IMR-90 (cell line): Measurements from ENCODE around the gene RNF215. TPM values are rescaled to one million over a fixed set of nuclear protein-coding genes. Genes with fewer than 3 reads are reported as not detected.

Experiments
- ATAC-seq: fragments of 200-7000 bp; cut with Tn5 transposase; 2 replicates; pipeline ENCODE4 v1.9.1; 2020; ENCODE audit warnings: low read depth, mild to moderate bottlenecking, moderate library complexity
- BruUV-seq: library from RNA; stranded (reverse); fragments of 400-500 nt; replicated peaks from 2 replicates; lab custom pipeline; 2021; lab: Mats Ljungman, UMichigan
- CTCF ChIA-PET: fragments of 300-600 bp; formaldehyde crosslinking; extraction: SDS; loops from one replicate; lab custom pipeline; 2021; ENCODE audit warnings: antibody characterized with exemption; lab: Yijun Ruan, JAX
- POLR2A ChIA-PET: fragments of 300-600 bp; sonication (Branson Sonifier 250); formaldehyde crosslinking; loops from one replicate; lab custom pipeline; 2022; ENCODE audit warnings: antibody characterized with exemption; ENCODE audit not compliant: unreplicated experiment; lab: Charles Lee
- DNase-seq: peaks from one replicate; pipeline ENCODE4 v3.0.0; 2013
- H2AFZ ChIP-seq: replicated peaks from 2 replicates; pipeline ENCODE3; 2013; ENCODE audit warnings: low read length, mild to moderate bottlenecking; ENCODE audit not compliant: poor library complexity
- H2AK5ac ChIP-seq: 2 replicates; pipeline ENCODE4 v1.6.1; 2013; ENCODE audit warnings: low read depth, low read length, inconsistent platforms
- H2AK9ac ChIP-seq: replicated peaks from 2 replicates; pipeline ENCODE3; 2013; ENCODE audit warnings: mild to moderate bottlenecking, low read depth, low read length, moderate library complexity; ENCODE audit not compliant: poor library complexity
- H2BK120ac ChIP-seq: 2 replicates; pipeline ENCODE4 v1.6.1; 2013; ENCODE audit warnings: low read depth, low read length, inconsistent platforms
- H2BK15ac ChIP-seq: 3 replicates; pipeline ENCODE4 v1.6.1; 2013; ENCODE audit warnings: low read depth, low read length, inconsistent platforms
- H2BK20ac ChIP-seq: 2 replicates; pipeline ENCODE4 v1.6.1; 2013; ENCODE audit warnings: low read depth, mild to moderate bottlenecking, inconsistent platforms, low read length, moderate library complexity
- H2BK5ac ChIP-seq: 2 replicates; pipeline ENCODE4 v1.6.1; 2013; ENCODE audit warnings: mild to moderate bottlenecking, low read depth, low read length, inconsistent platforms; ENCODE audit not compliant: poor library complexity, severe bottlenecking
- H3K14ac ChIP-seq: replicated peaks from 2 replicates; pipeline ENCODE4 v1.6.1; 2013; ENCODE audit warnings: low read depth, low read length, inconsistent platforms
- H3K18ac ChIP-seq: 2 replicates; pipeline ENCODE4 v1.6.1; 2013; ENCODE audit warnings: low read depth, low read length, control low read depth
- H3K23ac ChIP-seq: 2 replicates; pipeline ENCODE4 v1.6.1; 2013; ENCODE audit warnings: low read depth, low read length, inconsistent platforms
- H3K27ac ChIP-seq: 2 replicates; pipeline ENCODE4 v1.5.1; 2013; ENCODE audit warnings: mild to moderate bottlenecking, control low read depth, low read length; ENCODE audit not compliant: insufficient read depth
- H3K27me3 ChIP-seq: 2 replicates; pipeline ENCODE4 v1.6.1; 2013; ENCODE audit warnings: low read length; ENCODE audit not compliant: control insufficient read depth, insufficient read depth
- H3K36me3 ChIP-seq: 2 replicates; pipeline ENCODE4 v1.6.1; 2013; ENCODE audit warnings: low read length, mixed read lengths; ENCODE audit not compliant: control insufficient read depth, insufficient read depth
- H3K4ac ChIP-seq: 2 replicates; pipeline ENCODE4 v1.6.1; 2013; ENCODE audit warnings: low read depth, low read length, inconsistent platforms
- H3K4me1 ChIP-seq: 2 replicates; pipeline ENCODE4 v1.6.1; 2013; ENCODE audit warnings: low read length, mixed read lengths; ENCODE audit not compliant: control insufficient read depth, insufficient read depth
- H3K4me2 ChIP-seq: 2 replicates; pipeline ENCODE4 v1.6.1; 2013; ENCODE audit warnings: low read depth, mild to moderate bottlenecking, control low read depth, low read length, moderate library complexity
- H3K4me3 ChIP-seq: 2 replicates; pipeline ENCODE4 v1.5.1; 2013; ENCODE audit warnings: low read depth, mild to moderate bottlenecking, control low read depth, low read length, moderate library complexity; ENCODE audit not compliant: insufficient read depth
- H3K56ac ChIP-seq: 2 replicates; pipeline ENCODE4 v1.6.1; 2013; ENCODE audit warnings: low read length, inconsistent platforms; ENCODE audit not compliant: insufficient read depth; ENCODE audit errors: extremely low read depth
- H3K79me1 ChIP-seq, 2 experiments: 2 replicates each; pipeline ENCODE4 v1.6.1; 2013; ENCODE audit warnings: low read length in 2 of 2, inconsistent platforms in 1 of 2, low read depth in 1 of 2
- H3K9ac ChIP-seq: 2 replicates; pipeline ENCODE4 v1.6.1; 2013; ENCODE audit warnings: low read depth, low read length, control low read depth
- H3K9me1 ChIP-seq: 2 replicates; pipeline ENCODE4 v1.6.1; 2013; ENCODE audit warnings: low read length, inconsistent platforms; ENCODE audit not compliant: insufficient read depth
- H3K9me3 ChIP-seq: 2 replicates; pipeline ENCODE4 v1.6.1; 2013; ENCODE audit warnings: low read length; ENCODE audit not compliant: control insufficient read depth, insufficient read depth
- H4K20me1 ChIP-seq: 2 replicates; pipeline ENCODE4 v1.6.1; 2013; ENCODE audit warnings: low read length, inconsistent platforms; ENCODE audit not compliant: insufficient read depth
- H4K5ac ChIP-seq: 2 replicates; pipeline ENCODE4 v1.6.1; 2013; ENCODE audit warnings: mild to moderate bottlenecking, low read depth, low read length, control low read depth
- H4K8ac ChIP-seq, 2 experiments: 2 replicates each; pipeline ENCODE4 v1.6.1; 2013; ENCODE audit warnings: low read depth in 2 of 2, low read length in 2 of 2, control low read depth in 1 of 2, inconsistent platforms in 1 of 2
- H4K91ac ChIP-seq: 2 replicates; pipeline ENCODE4 v1.6.1; 2013; ENCODE audit warnings: low read depth, low read length, inconsistent platforms; ENCODE audit not compliant: insufficient read depth
- CEBPB ChIP-seq: IDR thresholded peaks from 2 replicates; pipeline ENCODE4 v1.6.1; 2012; ENCODE audit warnings: low read depth, low read length, improper control_type of control experiment
- FOS ChIP-seq: fragments of 150-350 bp; IDR thresholded peaks from 2 replicates; pipeline ENCODE4 v1.6.1; 2016; ENCODE audit warnings: low read depth, low read length
- MAFK ChIP-seq: IDR thresholded peaks from 2 replicates; pipeline ENCODE4 v1.6.1; 2012; ENCODE audit warnings: low read depth, low read length, improper control_type of control experiment
- MAZ ChIP-seq: IDR thresholded peaks from 2 replicates; pipeline ENCODE4 v1.6.1; 2012; ENCODE audit warnings: low read depth, mild to moderate bottlenecking, low read length, improper control_type of control experiment, moderate library complexity, borderline replicate concordance
- POLR2A ChIP-seq: IDR thresholded peaks from 2 replicates; pipeline ENCODE4 v1.6.1; 2012; ENCODE audit warnings: mild to moderate bottlenecking, low read depth, low read length
- RAD21 ChIP-seq: IDR thresholded peaks from 2 replicates; pipeline ENCODE4 v1.6.1; 2012; ENCODE audit warnings: low read length, improper control_type of control experiment
- SMC3 ChIP-seq: fragments of 150-350 bp; IDR thresholded peaks from 2 replicates; pipeline ENCODE4 v1.6.1; 2016; ENCODE audit warnings: low read depth, mild to moderate bottlenecking, antibody characterized with exemption, low read length, moderate library complexity
- WGBS, 2 experiments: methylation state at CpG; one replicate each; pipeline versions ENCODE4 v1.1.5 to v1.1.7; 2013; ENCODE audit warnings: missing lambda C conversion rate in 2 of 2; ENCODE audit not compliant: insufficient read length in 1 of 2; ENCODE audit errors: extremely low coverage in 2 of 2; 5-methylcytosine and 5-hydroxymethylcytosine counted together
- dilution Hi-C: fragments of 300-500 bp; cut with HindIII; formaldehyde crosslinking; loops from one replicate; pipeline ENCODE4 v1.14.3; 2018; ENCODE audit warnings: low sequenced_read_pairs; ENCODE audit not compliant: unreplicated experiment
- in situ Hi-C: fragments of 300-500 bp; cut with MboI; formaldehyde crosslinking; loops from 3 replicates; pipeline ENCODE4 v1.14.3; 2019; ENCODE audit warnings: low sequenced_read_pairs, inconsistent platforms, mixed read lengths
- intact Hi-C: fragments of 100-400 bp; cut with micrococcal nuclease; formaldehyde crosslinking; loops from 2 replicates; pipeline ENCODE4 v1.10.0; 2022
- polyA plus RNA-seq, 3 experiments: library from polyadenylated mRNA; depleted of rRNA; stranded (reverse); fragments of >200 nt; gene quantifications; 2 replicates each; pipeline ENCODE4 v1.2.3, GENCODE V29; 2012; ENCODE audit warnings: low replicate concordance in 1 of 3
- total RNA-seq: library from RNA; depleted of rRNA; stranded (reverse); fragments of >200 nt; gene quantifications from 2 replicates; pipeline ENCODE4 v1.2.3, GENCODE V29; 2012
- TF ChIP-seq, protein P1 (sequence below): conservative IDR thresholded peaks from 2 replicates; pipeline ENCODE4 v1.5.1; 2012; ENCODE audit warnings: mild to moderate bottlenecking, low read depth, low read length, improper control_type of control experiment

Gene RNF215
- total and polyA plus RNA-seq, 2 of the 4 experiments (the other 2 are of a cell fraction) = 15.8 to 21.9 TPM

- dilution Hi-C loops = no loop called here
- H2BK5ac ChIP-seq = no peak overlapping the region
- H3K23ac ChIP-seq = no peak overlapping the region
- no peak overlapping the region for H2BK15ac ChIP-seq
- no peak overlapping the region for H2AK9ac ChIP-seq
- H3K4ac ChIP-seq = no peak overlapping the region
- no peaks in the 10 kb centered on the region for H4K20me1 ChIP-seq
- no peak overlapping the region for H4K8ac ChIP-seq
- no peak overlapping the region for H2BK120ac ChIP-seq
- BruUV-seq = no TSS peak
- no peak overlapping the region for H3K4me2 ChIP-seq
- no CpG with 5 or more reads among the region's 4 CpGs for WGBS, 2 experiments
- POLR2A ChIA-PET = no interaction called here
- CTCF ChIA-PET = interaction anchor here (1.0 kb wide), 1 partner anchor 9 kb away, joined by 4 read pairs; no protein-coding TSS in a partner anchor
- no peak overlapping the region for H3K14ac ChIP-seq
- TF ChIP-seq MAFK (no peak), SMC3 (no peak), CEBPB (no peak), FOS (no peak), POLR2A (no peak), MAZ (no peak), RAD21 (no peak)
- TF ChIP-seq, protein P1, sequence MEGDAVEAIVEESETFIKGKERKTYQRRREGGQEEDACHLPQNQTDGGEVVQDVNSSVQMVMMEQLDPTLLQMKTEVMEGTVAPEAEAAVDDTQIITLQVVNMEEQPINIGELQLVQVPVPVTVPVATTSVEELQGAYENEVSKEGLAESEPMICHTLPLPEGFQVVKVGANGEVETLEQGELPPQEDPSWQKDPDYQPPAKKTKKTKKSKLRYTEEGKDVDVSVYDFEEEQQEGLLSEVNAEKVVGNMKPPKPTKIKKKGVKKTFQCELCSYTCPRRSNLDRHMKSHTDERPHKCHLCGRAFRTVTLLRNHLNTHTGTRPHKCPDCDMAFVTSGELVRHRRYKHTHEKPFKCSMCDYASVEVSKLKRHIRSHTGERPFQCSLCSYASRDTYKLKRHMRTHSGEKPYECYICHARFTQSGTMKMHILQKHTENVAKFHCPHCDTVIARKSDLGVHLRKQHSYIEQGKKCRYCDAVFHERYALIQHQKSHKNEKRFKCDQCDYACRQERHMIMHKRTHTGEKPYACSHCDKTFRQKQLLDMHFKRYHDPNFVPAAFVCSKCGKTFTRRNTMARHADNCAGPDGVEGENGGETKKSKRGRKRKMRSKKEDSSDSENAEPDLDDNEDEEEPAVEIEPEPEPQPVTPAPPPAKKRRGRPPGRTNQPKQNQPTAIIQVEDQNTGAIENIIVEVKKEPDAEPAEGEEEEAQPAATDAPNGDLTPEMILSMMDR = no peak
- ATAC-seq (no peak), DNase-seq (no peak)
- H3K9me3 ChIP-seq = no peaks in the 10 kb centered on the region
- H2AFZ ChIP-seq = no peak overlapping the region
- no peak overlapping the region for H3K4me3 ChIP-seq
- no peak overlapping the region for H4K5ac ChIP-seq
- in situ Hi-C loops = no loop called here
- H3K4me1 ChIP-seq = peaks cover 6% of the 10 kb centered on the region
- no peaks in the 10 kb centered on the region for H3K27me3 ChIP-seq
- H3K27ac ChIP-seq = no peak overlapping the region
- no peak overlapping the region for H3K18ac ChIP-seq
- no peak overlapping the region for H3K56ac ChIP-seq
- H3K9ac ChIP-seq = no peak overlapping the region
- peaks cover 11% of the 10 kb centered on the region for H3K9me1 ChIP-seq
- H3K36me3 ChIP-seq = peaks cover 52% of the 10 kb centered on the region
- no peak overlapping the region for H4K91ac ChIP-seq
- no peak overlapping the region for H2BK20ac ChIP-seq
- H3K79me1 ChIP-seq = peaks cover 16 to 43% of the 10 kb centered on the region in 2 experiments
- no peak overlapping the region for H2AK5ac ChIP-seq
- intact Hi-C loops = no loop called here
Measured at GRCh38 chr22:30414525-30415047, 27.4 kb upstream of the RNF215 start.
